Mammary epithelial cell (primary cell): Measurements from ENCODE around the gene CACNA2D4.

Source experiments
- CTCF ChIP-seq, 2 donors: IDR thresholded peaks in 1 of 2; conservative IDR thresholded peaks in 1 of 2; 2 replicates each; pipeline ENCODE4 v1.5.1; 2011 to 2012; ENCODE audit warnings: inconsistent platforms in 2 of 2, low read length in 2 of 2, mild to moderate bottlenecking in 2 of 2, control low read depth in 1 of 2, low read depth in 1 of 2; ENCODE audit not compliant: insufficient read depth in 1 of 2; ENCODE audit errors: extremely low read depth in 1 of 2
- EZH2 ChIP-seq: IDR thresholded peaks from 2 replicates; pipeline ENCODE4 v1.6.1; 2012; ENCODE audit warnings: low read length, inconsistent platforms, borderline replicate concordance

DNA sequence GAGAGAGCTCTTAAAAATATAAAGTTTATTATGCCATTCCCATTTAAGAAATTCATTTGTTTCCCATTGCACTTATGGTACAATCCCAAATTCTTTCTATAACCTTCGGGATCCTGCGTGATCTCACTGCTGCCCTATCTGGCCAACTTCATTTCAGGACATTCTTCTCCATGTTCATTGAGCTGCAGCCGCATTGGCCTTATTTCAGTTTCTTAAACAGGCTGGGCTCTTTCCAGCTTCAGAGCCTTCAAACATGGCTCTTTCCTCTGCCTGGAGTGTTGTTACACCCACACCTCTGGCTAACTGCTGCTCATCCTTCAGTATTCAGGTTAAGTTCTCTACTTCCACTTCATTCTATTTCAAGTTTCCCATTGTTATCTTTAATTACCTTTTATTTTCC, 156.6 kb downstream of the CACNA2D4 start:
- TF ChIP-seq EZH2 (no peak), CTCF (conservative IDR thresholded peaks at IDR 0.05 in 1 of 2, IDR thresholded peaks at IDR 0.05 in 1 of 2; ENCODE audit: extremely low read depth in 1 of 2, insufficient read depth in 1 of 2, low read depth in 1 of 2, low read length in 2 of 2) (no peak)
